Measurements from ENCODE around the gene OR2J3. TPM values are rescaled to one million over a fixed set of nuclear protein-coding genes. Genes with fewer than 3 reads are reported as not detected.

OR2J3 gene
- total RNA-seq, 1 experiment from 2014 or later, result not detected

DNA sequence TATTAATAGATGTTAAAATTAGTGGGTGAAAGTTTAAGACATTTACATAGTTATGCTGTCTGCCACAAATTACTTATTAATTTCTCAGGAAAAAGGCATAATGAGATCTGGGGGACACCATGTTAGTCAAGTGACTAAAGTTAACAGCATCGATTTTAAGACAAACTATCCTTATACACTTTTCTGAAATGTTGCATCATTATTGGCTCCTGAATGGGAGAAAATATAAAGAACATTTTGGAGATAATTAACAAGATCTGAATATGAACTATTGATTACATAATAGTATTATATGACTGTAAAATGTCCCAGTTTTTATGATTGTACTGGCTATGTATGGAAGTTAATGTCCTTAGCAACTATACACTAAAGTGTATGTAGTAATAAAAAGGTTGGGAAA is 28.7 kb upstream of the OR2J3 start:
- no peak overlapping the region for H3K4me3 ChIP-seq (ENCODE audit: low read depth in 2 of 2, low read length in 2 of 2)
- ATAC-seq, result no peak
- intact Hi-C loops (cut with micrococcal nuclease; ENCODE audit: unreplicated experiment) (no loop called here), in situ Hi-C loops (cut with HindIII; ENCODE audit: low pct_unique_long_range_greater_than_20kb, low sequenced_read_pairs) (no loop called here)
- BruUV-seq (replicated peaks), result no TSS peak
- POLR2A ChIA-PET, result no interaction called here
- H3K4me1 ChIP-seq (ENCODE audit: control insufficient read depth, insufficient read depth, low read length), result no peaks in the 10 kb centered on the region
- CTCF ChIA-PET, result no interaction called here
- DNase-seq (ENCODE audit: low read depth, low spot score), result no peak
- TF ChIP-seq POLR2AphosphoS5 (IDR thresholded peaks at IDR 0.05; ENCODE audit: low read depth, low read length) (no peak), TCF7L2 (IDR thresholded peaks at IDR 0.05; ENCODE audit: low read depth, low read length) (no peak), SIN3A (IDR thresholded peaks at IDR 0.05; ENCODE audit: borderline replicate concordance, insufficient read depth, low read depth, low read length) (no peak)
- TF ChIP-seq, protein P1, sequence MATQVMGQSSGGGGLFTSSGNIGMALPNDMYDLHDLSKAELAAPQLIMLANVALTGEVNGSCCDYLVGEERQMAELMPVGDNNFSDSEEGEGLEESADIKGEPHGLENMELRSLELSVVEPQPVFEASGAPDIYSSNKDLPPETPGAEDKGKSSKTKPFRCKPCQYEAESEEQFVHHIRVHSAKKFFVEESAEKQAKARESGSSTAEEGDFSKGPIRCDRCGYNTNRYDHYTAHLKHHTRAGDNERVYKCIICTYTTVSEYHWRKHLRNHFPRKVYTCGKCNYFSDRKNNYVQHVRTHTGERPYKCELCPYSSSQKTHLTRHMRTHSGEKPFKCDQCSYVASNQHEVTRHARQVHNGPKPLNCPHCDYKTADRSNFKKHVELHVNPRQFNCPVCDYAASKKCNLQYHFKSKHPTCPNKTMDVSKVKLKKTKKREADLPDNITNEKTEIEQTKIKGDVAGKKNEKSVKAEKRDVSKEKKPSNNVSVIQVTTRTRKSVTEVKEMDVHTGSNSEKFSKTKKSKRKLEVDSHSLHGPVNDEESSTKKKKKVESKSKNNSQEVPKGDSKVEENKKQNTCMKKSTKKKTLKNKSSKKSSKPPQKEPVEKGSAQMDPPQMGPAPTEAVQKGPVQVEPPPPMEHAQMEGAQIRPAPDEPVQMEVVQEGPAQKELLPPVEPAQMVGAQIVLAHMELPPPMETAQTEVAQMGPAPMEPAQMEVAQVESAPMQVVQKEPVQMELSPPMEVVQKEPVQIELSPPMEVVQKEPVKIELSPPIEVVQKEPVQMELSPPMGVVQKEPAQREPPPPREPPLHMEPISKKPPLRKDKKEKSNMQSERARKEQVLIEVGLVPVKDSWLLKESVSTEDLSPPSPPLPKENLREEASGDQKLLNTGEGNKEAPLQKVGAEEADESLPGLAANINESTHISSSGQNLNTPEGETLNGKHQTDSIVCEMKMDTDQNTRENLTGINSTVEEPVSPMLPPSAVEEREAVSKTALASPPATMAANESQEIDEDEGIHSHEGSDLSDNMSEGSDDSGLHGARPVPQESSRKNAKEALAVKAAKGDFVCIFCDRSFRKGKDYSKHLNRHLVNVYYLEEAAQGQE (IDR thresholded peaks at IDR 0.05; ENCODE audit: insufficient read depth in 1 of 2, low read depth in 2 of 2, low read length in 1 of 2), result no peak
- TF ChIP-seq, protein P2, sequence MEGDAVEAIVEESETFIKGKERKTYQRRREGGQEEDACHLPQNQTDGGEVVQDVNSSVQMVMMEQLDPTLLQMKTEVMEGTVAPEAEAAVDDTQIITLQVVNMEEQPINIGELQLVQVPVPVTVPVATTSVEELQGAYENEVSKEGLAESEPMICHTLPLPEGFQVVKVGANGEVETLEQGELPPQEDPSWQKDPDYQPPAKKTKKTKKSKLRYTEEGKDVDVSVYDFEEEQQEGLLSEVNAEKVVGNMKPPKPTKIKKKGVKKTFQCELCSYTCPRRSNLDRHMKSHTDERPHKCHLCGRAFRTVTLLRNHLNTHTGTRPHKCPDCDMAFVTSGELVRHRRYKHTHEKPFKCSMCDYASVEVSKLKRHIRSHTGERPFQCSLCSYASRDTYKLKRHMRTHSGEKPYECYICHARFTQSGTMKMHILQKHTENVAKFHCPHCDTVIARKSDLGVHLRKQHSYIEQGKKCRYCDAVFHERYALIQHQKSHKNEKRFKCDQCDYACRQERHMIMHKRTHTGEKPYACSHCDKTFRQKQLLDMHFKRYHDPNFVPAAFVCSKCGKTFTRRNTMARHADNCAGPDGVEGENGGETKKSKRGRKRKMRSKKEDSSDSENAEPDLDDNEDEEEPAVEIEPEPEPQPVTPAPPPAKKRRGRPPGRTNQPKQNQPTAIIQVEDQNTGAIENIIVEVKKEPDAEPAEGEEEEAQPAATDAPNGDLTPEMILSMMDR (IDR thresholded peaks at IDR 0.05), result no peak
- H3K36me3 ChIP-seq (ENCODE audit: control insufficient read depth, insufficient read depth, low read length), result no peaks in the 10 kb centered on the region
- no peak overlapping the region for H3K27ac ChIP-seq (ENCODE audit: low read length)
- peaks cover 2% of the 10 kb centered on the region; the same call in 1 of the 2 replicates for H3K27me3 ChIP-seq (ENCODE audit: control insufficient read depth, insufficient read depth, low read length)
- no peaks in the 10 kb centered on the region for H3K9me3 ChIP-seq (ENCODE audit: control insufficient read depth, insufficient read depth, low read depth, low read length)

DNA sequence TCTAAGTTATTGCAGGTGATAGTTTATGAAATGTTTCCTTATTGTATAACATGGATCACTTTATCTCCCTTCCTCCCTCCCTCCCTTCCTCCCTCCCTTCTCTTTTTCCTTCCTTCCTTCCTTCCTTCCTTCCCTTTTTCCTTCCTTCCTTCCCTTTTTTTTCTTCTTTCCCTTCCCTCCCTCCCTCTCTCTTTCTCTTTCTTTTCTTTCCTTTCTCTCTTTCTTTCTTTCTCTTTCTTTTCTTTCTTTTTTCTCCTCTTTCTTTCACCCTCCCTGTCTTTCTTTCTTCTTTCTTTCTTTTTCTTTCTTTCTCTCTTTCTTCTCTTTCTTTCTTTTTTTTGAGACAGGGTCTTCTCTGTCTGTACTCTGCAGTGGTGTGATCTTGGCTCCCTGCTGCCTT is 26.5 kb upstream of the OR2J3 start:
- ATAC-seq (no peak), DNase-seq (ENCODE audit: low read depth, low spot score) (no peak)
- Histone ChIP-seq H3K4me1 (ENCODE audit: control insufficient read depth, insufficient read depth, low read length) (no peaks in the 10 kb centered on the region), H3K9me3 (ENCODE audit: control insufficient read depth, insufficient read depth, low read depth, low read length) (no peaks in the 10 kb centered on the region), H3K4me3 (ENCODE audit: low read depth in 2 of 2, low read length in 2 of 2) (no peak overlapping the region), H3K27me3 (ENCODE audit: control insufficient read depth, insufficient read depth, low read length) (0 out of 2 replicates have a peak, but pooled peaks cover 2% of the 10 kb centered on the region), H3K27ac (ENCODE audit: low read length) (no peak overlapping the region), H3K36me3 (ENCODE audit: control insufficient read depth, insufficient read depth, low read length) (no peaks in the 10 kb centered on the region)
- TF ChIP-seq TCF7L2 (IDR thresholded peaks at IDR 0.05; ENCODE audit: low read depth, low read length) (no peak), POLR2AphosphoS5 (IDR thresholded peaks at IDR 0.05; ENCODE audit: low read depth, low read length) (no peak), SIN3A (IDR thresholded peaks at IDR 0.05; ENCODE audit: borderline replicate concordance, insufficient read depth, low read depth, low read length) (no peak)
- TF ChIP-seq, protein P2 (IDR thresholded peaks at IDR 0.05), result no peak
- TF ChIP-seq, protein P1 (IDR thresholded peaks at IDR 0.05; ENCODE audit: insufficient read depth in 1 of 2, low read depth in 2 of 2, low read length in 1 of 2), result no peak
- CTCF ChIA-PET, result no interaction called here
- POLR2A ChIA-PET, result no interaction called here
- in situ Hi-C loops (cut with HindIII; ENCODE audit: low pct_unique_long_range_greater_than_20kb, low sequenced_read_pairs) (no loop called here), intact Hi-C loops (cut with micrococcal nuclease; ENCODE audit: unreplicated experiment) (no loop called here)
- BruUV-seq (replicated peaks), result no TSS peak
